M059J (cell line): ENCODE results near the gene WBP1. TPM values are rescaled to one million over a fixed set of nuclear protein-coding genes. Genes with fewer than 3 reads are reported as not detected.
"Not testable (repeated sequence)": the region's sequence is repeated elsewhere in the genome, so short reads cannot be mapped to it uniquely, and the experiment has no call there.

Source experiments
- DNase-seq: peaks from one replicate; pipeline ENCODE4 v3.0.0-alpha.2; 2012; ENCODE audit warnings: low read depth
- total RNA-seq: library from RNA; depleted of rRNA; stranded (reverse); fragments of >200 nt; shearing (Covaris generic); gene quantifications from 2 replicates; pipeline ENCODE4 v1.2.3, GENCODE V29; 2014

WBP1 gene
- total RNA-seq, 1 experiment from 2014 or later: 55.7 TPM

DNA sequence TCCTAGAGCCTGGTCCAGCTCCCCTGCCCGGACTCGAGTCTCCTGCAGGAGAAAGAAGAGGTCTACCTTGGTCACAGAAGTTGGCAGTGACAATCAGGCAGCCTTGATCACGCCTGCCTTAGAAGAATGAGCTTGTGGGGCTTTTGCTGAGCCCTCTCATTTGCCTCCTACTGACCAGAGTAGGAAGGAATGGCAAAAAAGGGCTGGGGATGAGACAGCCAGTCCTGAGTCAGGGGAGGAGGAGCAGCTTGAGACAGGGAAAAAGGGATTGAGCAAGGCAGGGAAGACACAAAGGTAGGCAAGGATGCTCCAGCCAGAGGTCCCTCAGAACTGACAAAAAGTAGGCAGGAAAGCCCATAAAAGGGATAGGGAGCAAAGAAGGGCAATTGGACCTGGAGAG, 30.7 kb upstream of the WBP1 start:
- peak; percentile 13 for DNase-seq

DNA sequence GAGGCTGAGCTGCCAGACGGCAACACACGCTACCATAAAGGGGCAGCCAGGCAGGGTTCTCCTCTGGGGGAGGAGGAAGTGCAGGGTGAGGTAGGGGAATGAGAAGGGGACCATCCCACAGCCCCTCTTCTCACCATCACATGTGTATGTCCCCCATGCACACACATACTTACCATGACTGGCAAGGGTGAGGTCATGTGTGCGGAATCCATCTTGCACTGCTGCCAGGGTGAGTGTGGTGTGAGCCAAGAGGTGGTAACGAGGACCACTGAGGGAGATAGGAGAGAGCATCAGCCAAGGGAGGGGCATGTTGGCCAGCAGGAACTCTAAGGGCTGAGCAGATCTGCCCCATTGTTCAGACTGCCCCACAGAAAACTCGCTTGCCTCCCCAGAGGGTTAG, 29.6 kb upstream of the WBP1 start:
- no peak for DNase-seq

DNA sequence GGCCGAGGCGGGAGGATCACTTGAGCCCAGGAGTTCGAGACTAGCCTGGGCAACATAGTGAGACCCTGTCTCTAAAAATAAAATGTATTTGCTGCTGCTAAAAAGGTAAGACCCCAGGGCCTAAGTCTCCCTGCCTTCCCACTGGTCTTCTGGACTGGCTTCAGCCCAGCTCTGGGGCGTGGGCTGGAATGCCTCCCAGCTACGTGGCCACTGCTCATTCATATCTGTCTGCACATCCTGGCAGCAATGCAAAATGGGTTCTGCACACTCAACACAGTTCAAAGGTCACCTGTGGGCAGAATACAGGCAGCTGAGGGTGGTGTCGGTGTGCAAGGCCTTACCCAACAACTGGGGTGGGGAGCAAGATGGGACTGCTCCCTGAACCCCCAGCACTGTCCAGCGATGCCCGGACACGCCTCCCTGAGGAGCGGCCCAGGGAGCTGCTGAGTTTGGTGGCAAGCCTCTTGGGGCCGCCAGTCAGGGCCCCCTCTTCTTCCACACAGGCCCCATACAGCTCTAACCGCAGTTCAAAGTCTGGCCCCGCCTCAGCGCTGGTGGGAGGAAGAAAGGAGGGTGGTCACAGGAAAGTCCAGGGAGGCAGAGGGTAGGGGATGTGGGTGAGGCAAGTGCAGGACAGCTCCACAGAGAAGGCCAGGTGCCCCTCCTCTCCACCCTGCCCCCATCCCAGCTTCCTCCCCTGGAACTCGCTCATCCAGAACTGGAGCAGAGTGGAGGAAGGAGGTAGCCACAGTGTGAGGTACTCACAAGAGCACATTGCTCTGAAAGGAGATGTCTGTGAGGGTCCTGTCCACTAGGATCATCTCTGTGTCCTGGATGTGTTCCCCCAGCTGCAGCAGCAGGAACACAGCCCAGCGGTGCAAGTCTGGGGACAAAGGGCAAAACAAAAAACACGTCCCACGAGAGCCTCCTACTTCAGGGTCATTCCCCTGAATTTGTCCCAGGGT, 28.5 kb upstream of the WBP1 start:
- DNase-seq: no peak

DNA sequence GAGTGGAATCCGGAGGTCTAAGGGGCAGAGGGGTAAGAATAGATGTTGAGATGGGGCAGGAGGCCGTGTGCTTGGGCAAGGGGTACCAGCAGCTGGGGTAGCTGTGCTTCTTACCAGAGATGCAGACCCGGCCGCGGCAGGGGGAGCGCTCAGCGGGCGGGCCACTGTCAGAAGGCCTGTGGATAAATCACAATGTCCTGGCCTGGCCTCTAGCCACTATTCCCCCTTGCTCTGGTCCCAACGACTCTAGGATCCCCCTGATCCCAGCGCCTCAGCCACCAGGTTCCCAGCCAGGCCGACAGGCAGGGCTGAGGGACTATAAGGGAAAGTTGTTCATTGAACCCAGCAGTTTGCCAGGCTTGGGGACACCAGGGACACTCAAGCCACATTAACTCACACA, 27.7 kb upstream of the WBP1 start:
- DNase-seq: no peak

DNA sequence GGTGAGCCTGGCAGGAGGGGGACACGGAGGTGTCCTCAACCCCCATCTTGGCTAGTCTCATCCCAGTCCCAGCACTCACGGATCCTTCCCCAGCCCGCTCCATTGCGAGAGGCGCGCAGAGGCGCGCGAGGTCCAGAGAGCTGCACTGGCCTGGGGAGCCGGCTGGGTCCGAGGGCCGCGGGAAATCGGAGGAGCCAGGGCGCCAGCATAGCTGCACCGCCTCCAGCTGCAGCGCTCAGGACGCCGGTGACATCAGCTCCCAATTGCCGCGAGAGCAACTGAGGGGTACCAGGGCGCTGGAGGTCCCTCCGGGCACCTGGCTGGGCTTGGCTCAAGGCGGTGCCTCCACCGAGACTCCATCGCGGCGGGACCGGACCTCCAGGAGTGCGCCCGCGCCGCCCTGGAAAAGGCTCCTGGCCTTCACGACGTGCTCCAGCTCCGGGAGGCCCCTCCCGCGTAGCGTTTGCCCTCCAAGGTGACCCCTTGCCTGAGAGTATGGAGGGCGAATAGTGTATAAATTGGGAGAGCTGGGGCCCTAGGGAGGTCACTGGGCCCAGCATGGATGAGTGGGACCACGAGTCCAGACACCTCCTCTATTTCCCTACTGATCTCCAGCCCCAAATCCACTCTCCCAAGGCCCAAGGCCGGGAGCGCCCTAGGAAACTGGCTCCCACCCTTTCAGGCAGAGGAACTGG, 22.0 kb upstream of the WBP1 start:
- no peak for DNase-seq

DNA sequence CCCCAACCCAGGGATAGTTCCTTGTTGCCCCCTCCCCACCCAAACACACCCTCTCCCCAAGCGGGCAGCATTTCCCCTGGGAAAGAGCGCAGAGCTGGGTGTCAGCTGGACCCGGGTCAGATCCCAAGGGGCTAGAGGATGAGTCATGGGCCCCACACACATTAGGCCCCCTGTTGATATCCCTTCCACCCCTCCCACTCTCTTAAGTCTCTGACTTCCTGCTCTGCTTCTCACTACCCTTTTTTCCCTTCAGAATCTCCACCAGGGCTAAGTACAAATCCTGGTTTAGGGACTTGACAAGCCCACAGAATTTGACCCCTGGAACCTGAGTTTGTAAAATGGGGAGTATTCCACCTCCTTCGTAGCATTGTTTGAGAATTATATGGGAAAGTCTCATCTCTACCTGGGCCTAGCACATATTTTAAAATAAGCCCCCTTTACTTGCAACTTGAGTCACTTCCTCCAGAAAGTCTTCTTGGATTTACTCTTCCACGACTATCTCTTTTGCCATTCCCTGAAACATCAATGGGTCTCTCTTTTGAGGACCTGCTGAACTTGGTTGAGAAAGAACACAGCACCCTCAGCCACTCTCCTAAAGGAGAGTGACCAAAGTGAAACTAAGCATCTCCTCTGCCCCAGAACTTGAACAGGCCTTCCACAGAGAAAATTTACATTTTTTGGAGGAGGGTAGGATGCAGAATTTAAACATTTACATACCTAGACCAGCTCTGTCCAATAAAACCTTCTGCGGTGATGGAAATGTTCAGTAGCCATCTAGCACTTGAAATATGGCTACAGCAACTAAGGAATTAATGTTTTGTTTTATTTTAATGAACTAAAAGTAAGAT, 21.2 kb upstream of the WBP1 start:
- no peak for DNase-seq

DNA sequence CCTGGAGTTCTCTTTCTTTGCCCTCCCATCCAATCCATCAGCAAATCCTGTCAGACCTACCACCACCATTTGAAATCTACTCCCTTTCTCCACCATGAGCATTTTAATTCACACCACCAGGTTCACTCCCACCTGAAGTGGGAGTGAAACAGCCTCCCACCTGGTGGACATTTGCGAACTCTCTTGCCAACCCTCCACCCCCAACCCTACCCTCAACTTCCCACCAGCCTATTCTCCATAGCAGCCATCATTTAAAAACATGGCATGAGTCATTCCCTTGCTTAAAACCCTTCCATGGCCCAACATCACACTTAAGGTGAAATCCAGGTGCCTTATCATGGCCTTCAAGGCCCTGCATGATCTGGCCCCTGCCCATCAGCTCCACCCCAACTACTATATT, 20.0 kb upstream of the WBP1 start:
- DNase-seq: no peak

DNA sequence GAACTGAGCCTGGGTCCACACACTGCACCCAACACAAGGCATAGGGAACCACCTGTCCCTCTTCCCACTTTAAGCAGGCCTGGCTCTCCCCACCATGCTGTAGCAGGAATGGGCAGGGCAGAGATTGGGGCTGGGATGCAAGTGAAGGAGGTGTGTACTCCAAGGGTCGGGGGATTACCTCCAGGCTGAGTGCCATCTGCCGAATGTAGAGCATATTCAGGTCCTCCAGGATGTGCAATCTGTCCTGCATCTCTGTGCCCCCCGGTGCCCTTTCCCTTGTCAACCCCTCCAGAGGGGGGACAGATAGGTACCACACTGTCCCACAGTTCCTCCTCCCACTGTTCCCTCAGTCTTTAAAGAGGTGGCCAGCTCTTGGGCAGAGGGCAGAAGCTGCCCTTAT, 18.9 kb upstream of the WBP1 start:
- no peak for DNase-seq

DNA sequence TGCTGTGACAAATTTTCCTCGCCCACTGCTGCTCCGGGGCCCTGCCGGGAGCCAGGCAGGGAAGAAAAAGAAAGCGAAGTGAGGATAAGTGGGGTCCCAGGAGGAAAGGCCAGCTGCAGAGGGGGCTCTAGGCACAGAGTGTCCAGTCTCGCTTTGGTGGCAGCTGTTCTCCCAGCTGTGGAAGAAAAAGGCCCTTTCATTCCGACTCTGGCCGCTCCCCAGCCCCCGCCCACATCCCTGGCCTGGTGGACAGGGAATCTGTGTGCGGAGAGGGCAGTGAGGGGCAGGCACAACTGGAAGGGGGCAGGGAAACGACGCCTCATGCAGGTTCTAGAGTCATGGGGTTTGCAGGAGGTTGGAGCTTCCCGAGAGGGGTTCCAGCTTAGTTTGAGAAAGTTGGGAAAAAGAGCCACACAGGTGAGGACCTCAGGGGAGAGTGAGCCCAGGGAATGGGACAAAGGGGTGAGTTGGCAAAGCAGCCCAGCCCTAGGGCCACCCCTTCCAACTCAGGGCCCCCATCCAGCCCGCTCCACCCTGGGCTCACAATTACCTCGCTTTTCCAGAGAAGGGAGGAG, 18.3 kb upstream of the WBP1 start:
- DNase-seq: peak; percentile 34

DNA sequence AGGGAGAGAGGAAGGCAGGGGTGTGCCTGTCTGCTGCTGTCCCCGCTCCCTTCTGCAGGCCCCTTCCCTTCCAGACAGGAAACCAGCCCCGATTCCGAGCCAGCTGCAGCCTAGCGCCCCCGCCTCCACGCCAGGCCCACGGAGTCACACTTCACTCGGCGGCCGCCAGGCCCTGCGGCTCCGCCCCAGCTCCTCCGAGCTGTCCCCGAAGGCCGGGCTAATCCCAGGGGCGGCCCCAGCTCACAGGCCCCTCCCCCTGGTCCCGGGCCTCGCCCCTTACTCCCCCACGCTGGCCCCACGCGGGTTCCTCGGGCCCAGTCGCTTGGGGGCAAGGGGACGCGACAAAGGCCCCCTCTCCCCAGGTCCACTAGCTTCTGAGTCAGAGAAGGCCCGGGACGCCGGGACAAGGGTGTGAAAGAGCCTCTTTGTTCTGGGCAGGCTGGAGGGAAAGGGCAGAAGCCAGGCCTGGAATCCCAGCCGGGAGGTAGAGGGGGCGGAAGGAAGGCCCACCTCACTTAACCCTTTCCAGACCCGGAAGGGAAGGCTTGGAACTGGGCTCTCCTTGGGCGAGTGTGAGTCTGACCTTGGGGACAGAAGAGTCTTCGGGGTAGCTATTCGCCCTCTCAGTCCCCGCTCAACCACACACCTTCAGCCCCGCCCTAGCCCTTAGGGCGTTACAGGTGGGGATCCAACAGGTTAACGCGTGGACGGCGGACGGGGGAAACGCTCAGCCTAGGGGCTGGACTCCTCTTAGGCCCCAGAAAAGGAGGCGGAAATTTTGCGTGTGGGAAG, 17.7 kb upstream of the WBP1 start:
- DNase-seq: peak; percentile 78

DNA sequence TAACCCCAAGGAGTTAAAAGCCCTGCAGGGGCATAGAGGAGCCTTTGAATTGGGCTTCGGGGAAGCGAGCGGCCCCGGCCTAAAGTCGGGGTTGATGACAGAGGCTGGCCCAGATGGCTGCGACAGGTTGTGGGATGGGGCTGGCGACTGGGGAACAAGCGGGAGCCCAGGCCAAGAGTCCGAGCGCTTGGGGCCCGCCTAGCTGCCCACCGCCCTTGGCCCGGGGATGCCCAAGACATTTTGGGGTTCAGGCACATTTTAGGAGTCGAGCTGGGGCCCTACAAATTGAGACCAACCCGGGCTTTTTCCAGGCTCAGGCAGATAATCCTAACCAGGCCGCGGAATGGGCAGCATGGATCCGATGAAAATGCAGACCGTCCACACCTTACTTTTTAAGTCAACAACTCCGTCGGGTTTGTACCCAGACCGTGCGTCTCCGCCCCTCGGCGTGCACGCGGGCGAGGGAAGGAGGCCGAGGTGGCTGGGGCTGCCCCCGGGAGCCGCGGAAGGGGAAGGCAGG, 17.0 kb upstream of the WBP1 start:
- DNase-seq: no peak

DNA sequence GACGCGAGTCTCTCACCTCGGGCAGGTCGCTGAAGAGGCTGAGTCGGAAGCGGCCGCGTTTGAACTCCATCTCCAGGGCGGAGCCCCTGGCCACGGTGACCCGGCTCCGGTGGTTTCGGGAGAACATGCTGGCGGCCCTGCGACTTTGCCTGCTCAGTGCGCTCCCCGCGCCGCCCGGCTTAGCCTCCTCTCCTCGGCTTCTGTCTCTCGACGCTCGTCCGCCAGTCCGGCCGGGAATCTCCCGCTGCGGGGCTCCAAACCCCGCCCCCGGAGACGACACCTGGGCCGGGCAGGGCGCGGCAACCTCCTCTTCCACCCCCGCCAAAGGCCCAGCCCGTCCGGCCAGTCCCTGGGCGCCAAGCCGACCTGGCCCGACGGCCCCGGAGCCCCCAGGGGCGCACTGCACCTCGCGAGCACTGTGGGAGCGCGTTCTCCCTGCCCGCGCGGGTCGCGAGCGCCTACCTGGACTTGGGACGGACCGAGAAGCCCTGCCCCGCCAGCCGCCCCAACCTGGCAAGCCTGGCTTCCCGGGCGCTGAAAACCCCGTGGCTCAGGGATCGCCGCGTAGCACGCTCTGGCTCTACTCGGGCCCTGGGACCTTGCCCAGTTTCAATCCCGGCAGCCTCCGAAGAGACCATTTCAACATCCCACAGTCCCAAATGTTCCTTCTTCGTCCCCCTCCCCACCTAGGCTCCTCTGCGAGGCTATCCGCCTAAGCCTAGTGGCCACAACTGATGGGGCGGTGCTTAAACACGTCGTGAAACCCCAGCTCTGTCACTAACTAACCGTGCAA, 16.4 kb upstream of the WBP1 start, which contains the start of gene RTKN:
Gene RTKN (minus strand): TSS at position 248 of the 793 bp plus-strand sequence. CDS start 121 bp downstream, at position 127.
- DNase-seq: no peak

DNA sequence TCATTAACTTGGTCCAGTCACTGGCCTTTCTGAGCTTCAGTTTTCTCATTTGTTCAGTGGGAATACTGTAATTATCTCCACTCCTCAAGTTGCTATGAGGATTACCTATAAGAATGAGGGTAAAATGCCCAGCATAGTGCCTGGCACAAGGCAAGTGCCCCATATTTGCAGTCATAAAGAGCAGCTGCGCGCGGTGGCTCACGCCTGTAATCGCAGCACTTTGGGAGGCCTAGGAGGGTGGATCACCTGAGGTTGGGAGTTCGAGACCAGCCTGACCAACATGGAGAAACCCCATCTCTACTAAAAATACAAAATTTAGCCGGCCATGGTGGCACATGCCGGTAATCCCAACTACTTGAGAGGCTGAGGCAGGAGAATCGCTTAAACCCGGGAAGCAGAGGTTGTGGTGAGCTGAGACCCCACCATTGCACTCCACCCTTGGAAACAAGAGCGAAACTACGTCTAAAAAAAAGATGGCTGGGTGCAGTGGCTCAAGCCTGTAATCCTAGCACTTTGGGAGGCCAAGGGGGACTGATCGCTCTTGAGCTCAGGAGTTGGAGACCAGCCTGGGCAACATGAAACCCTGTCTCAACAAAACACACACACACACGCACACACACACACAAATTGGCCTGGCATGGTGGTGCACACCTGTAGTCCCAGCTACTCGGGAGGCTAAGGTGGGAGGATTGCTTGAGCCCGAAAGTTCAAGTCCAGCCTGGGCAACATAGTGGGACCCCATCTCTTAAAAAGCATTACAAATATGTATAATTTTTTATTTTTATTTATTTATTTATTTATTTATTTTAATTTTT, 15.5 kb upstream of the WBP1 start:
- DNase-seq: not testable (repeated sequence)

DNA sequence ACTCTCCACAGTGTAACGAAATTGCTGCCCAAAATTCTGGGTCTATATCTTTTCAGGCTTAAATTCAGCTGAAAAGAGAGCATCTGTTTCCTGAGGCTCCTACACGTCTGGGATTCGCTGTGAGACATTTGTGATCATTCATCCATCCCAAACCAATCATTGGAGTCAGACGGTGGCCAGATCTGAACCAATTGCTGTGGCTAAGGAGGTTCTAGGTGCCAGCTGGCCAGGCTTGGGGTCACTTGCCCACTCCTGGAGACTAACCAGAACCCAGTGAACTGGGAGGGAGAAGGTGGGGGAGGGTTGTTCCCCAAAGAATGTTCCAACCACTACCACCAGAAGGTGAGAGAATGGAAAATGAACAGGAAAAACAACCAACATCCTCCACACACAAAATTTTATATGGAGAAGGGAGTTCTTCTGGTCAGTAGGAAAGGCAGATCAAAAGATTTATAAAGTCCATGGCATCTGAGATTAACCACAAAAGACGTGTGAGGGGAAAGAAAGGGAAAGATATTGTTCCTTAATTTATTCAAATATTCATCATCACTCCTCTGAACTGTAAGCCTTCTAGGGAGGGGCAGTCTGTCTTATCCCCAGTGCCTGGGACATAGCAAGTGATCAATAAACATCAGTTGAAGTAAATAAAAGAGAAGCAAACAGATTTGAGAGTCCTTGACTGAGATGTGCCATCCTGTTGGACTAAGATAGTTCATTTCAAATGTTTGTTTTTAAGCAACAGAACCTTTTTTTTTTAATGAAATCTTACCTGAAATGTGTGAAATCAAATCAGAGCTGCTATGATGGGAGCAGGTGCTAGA, 13.5 kb upstream of the WBP1 start:
- DNase-seq: peak; percentile 34

DNA sequence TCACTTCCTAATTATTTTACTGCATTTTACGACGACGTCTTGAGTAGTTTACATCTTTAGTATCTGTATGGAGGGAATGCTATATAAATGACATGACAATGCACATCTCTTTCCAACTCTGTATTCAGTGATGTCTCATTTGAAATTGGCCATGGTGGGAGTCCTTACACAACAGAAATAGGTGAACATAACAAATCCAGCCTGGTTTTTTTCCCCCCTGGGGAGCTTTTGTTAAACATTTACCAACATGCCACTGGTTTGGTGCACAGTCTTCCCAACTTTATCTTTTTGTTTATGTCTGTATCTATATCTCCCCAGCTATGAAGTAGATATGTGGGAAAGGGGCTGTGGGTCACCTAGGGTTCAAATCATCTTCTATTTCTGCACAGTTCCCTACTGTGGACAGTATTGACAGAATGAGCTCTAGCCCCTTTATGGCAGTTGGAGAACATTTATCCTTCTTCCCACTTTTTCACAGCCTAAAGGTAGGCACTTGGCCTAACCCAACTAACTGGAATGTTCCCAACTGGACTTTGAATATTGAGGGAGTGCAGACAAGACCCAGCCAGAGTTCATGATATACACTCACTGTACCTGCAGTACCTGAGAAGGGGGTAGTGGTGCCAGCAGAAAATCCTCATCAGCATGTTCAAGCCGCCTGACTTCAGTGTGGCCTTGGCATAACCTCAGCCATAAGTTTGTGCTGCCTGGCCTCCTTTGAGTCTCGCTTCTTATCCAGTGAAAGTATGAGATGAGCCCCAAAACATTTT, 10.8 kb upstream of the WBP1 start:
- no peak for DNase-seq

DNA sequence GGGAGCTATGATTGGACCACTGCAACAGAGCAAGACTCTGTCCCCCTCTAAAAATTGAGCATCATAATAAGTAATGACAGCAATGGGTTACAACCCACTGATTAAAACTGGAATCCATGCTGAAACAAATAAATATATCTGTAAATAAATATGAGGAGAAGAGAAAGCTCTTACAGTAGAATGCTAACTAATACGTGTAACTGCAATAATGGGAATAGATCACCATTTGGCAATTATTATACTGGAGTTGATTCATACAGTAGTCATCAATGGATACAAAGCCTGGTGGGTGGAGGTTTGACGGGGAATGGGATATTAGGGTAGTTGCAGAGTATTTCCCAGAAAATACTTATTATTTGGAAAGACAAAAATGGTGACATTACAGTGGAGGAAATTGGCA, 9.5 kb upstream of the WBP1 start:
- no peak for DNase-seq

DNA sequence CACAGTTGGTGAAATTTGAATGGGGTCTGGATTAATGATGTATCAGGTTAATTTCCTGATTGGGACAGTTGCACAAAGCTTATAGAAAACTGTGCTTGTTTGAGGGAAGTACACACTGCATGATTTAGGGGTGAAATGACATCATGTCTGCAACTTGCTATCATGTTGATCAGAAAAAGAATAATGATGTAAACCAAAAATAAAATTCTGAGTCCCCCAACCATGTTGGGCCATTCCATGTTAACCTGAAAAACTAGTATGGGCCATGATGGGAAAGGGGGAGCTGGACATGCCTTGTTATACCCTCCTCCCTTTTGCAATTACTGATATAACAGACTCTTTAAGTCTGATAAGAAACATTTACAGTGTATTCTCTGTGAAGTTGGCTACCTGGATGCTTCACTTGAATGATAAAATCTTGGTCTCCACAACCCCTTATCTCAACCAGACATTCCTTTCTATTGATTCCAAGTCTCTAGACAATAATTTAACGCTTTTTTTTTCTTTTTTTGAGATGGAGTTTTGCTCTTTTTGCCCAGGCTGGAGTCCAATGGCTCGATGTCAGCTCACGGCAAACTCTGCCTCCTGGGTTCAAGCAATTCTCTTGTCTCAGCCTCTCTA, 7.6 kb upstream of the WBP1 start:
- no peak for DNase-seq
